NCI-H1092 treated with DMSO at 0.1 percent for 48 hours (cell line): ENCODE results near the gene KRTAP3-3.
"Not testable (repeated sequence)": the region's sequence is repeated elsewhere in the genome, so short reads cannot be mapped to it uniquely, and the experiment has no call there.

Experiments
- DNase-seq: peaks from one replicate; lab custom pipeline; 2025; lab: John Stamatoyannopoulos, UW

The KRTAP3-3 gene

GRCh38 chr17:41004397-41004796, 10.4 kb upstream of the KRTAP3-3 start:
- no peak for DNase-seq

- no peak for DNase-seq
Observed at GRCh38 chr17:41003926-41004325, 10.0 kb upstream of the KRTAP3-3 start.

- DNase-seq, result no peak
Observed at GRCh38 chr17:41002814-41003213, 8.8 kb upstream of the KRTAP3-3 start.

DNA sequence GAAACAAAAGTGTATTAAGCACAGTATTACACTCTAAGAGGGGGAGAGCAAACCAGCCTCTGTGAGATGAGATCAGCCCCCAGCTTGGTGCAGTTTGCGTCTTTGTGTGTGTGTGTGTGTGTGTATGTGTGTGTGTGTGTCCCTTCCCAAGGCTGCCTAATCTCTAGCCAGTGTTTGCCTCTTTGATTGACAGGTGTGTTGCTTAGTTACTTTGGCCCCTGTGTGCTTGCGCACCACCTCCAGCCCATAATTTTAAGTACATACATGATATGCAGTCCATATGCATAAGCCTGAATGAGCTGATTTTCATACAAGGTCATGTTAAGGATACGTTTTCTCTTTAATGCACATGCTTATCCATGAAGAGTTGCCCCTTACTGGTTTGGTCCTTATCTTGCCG, 7.8 kb upstream of the KRTAP3-3 start:
- no peak for DNase-seq

DNA sequence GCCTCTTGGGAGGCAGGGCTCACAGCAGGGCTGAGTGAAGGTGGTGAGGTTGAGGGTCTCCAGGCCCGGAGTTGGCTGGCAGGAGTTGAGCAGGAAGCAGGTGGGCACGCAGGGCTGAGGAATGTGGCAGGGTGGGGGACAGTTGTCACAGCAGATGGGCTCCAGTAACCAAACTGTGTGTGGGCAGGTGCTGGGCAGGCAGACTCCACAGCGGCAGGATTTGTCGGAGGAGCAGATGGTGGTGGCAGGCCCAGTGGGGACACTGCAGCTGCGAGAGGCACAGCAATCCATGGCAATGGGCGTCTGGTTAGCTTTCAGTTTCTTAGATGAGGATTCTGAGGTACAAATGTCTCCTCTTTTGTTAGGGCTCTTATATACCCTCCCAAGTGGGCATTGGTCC, 5.6 kb upstream of the KRTAP3-3 start, which contains the start of gene KRTAP3-2:
Gene KRTAP3-2 (minus strand): TSS at position 344 of the 400 bp plus-strand sequence. CDS start 53 bp downstream, at position 291.
- not testable (repeated sequence) for DNase-seq

GRCh38 chr17:40997361-40997760, 3.4 kb upstream of the KRTAP3-3 start:
- DNase-seq, result no peak

GRCh38 chr17:40996829-40997228, 2.9 kb upstream of the KRTAP3-3 start:
- DNase-seq, result no peak

GRCh38 chr17:40995116-40995515, 1.2 kb upstream of the KRTAP3-3 start:
- no peak for DNase-seq

- no peak for DNase-seq
Observed at GRCh38 chr17:40993084-40993483, 880 bp downstream of the KRTAP3-3 start.

- no peak for DNase-seq
Observed at GRCh38 chr17:40992666-40993065, 1.3 kb downstream of the KRTAP3-3 start.

DNA sequence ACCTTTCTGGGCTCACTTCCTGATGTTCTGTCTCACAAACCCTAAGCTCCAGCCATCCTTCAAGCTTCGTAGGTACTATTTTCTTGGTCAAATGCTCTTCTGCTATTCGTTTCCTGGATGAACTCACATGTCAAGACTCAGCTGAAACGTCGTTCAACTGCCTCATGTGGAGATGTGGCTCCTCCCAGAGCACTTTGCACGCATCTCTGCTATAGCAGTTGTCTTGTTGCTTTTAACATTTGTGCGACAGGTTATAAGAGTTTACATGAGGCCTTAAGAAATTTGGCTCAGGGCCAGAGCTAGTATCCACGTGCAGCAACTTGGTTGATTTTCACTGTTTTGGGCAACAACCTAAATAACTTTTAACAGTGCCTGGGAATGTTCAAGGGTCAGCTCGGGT, 7.0 kb downstream of the KRTAP3-3 start:
- DNase-seq, result no peak

GRCh38 chr17:40984226-40984625, 9.7 kb downstream of the KRTAP3-3 start, which contains the start of gene KRT40:
KRT40 (minus strand) TSS chr17:40984326; CDS start chr17:40984273, 53 bp downstream.
- DNase-seq, result no peak

GRCh38 chr17:40981115-40981514, 12.8 kb downstream of the KRTAP3-3 start:
- no peak for DNase-seq

GRCh38 chr17:40980596-40980995, 13.4 kb downstream of the KRTAP3-3 start:
- DNase-seq, result no peak

GRCh38 chr17:40980117-40980516, 13.8 kb downstream of the KRTAP3-3 start:
- DNase-seq, result no peak

DNA sequence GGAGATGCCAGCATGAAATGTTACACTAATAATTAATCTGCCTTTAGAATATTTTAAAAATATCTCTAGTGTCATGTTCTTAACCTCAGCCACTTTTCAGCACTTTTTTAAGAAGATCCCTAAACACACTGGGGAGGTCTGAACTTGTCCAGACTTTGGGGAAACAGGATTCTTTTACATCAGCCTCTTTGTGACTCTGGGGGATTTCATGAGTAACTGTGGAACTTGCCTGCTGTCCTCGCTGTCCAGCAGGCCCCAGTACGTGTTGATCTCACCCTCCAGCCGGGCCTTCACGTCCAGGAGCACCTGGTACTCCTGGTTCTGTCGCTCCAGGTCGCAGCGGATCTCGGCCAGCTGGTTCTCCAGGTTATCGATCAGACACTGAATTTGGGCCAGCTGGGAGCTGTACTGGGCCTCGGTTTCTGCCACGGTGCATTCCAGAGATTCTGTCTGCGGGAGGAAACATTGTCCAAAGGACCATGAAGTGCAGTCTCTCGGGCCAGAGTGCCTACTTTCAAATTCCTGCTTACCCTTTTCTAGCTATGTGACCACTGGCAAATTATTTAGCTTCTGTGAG, 15.3 kb downstream of the KRTAP3-3 start:
- DNase-seq, result no peak

DNA sequence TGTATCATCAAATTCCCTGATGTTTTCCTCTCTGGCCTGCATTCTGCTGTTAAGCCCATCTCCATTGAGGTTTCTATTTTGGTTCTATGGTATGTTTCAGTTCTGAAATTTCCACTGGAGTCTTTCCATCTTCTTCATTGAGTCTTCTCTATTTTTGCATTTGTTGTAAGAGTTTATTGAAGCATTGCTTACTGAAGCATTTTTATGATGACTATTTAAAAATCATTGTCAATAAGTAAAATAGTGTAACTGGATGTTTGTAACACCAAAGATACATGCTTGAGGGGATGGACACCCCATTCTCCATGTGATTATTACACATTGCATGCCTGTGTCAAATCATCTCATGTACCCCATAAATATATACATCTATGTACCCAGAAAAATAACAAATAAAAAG, 18.4 kb downstream of the KRTAP3-3 start:
- no peak for DNase-seq

- no peak for DNase-seq
Observed at GRCh38 chr17:40974366-40974765, 19.6 kb downstream of the KRTAP3-3 start.

DNA sequence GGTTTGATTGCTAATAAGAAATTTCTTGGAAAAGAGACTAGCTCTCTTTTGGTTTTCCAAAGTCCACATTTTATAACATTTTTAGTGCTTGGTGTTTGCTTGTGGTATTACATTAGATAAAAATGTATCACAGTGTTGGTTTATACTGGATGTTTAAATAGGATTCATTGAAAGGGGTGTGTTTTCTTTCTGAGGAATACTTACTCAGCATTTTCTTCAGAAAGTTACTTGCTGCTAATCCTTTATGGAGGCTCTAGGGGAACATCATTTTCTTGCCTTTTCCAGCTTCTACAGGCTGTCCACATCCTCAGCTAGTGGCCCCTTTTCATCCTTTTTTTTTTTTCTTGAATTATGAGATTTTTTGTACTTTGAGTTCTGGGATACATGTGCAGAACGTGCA, 26.4 kb downstream of the KRTAP3-3 start:
- DNase-seq, result no peak

DNA sequence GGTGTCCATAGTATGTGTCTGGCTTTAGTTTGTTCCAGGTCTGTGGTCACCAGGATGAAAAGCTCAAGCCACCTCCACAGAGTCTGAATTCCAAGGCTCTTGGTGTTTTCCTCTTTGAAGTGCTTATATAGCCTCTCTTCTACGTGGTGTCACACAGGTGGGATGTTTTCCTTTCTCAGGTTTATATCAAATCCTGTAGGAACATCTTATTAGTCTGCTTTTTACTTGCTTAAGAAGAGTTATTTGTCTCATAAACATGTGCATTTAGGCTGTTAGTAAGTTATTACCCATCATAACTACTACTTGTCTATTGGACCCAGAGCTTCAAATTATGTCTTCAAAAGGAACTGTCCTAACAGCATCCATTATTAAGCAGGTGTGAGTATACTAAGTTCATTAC, 27.1 kb downstream of the KRTAP3-3 start, which contains the start of gene KRT39:
Gene KRT39 (minus strand): TSS at position 101 of the 400 bp plus-strand sequence. CDS start 92 bp downstream, at position 9.
- no peak for DNase-seq

- DNase-seq, result no peak
Observed at GRCh38 chr17:40963838-40964237, 30.1 kb downstream of the KRTAP3-3 start.

DNA sequence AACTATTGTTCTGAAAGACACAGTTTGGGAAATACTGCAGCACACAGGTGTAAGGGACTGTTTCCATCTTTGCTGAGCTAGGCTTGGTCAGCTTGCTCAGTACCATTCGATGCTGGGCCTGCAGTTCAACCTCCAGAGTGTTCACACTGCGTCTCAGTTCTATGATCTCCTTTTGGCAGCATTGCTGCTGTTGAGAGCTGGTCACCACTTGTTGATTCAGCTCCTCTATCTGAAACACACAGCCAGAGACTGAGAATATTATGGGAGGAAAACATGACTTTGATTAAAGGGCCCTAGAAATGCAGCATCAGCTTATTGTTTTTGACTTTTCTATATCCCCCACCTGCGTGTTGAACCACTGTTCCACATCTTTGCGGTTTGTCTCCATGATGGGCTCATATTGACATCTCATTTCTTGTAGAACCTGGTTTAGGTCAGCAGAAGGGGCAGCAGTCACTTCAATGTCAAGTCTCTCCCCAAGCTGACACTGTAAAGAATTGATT, 31.9 kb downstream of the KRTAP3-3 start:
- no peak for DNase-seq

DNA sequence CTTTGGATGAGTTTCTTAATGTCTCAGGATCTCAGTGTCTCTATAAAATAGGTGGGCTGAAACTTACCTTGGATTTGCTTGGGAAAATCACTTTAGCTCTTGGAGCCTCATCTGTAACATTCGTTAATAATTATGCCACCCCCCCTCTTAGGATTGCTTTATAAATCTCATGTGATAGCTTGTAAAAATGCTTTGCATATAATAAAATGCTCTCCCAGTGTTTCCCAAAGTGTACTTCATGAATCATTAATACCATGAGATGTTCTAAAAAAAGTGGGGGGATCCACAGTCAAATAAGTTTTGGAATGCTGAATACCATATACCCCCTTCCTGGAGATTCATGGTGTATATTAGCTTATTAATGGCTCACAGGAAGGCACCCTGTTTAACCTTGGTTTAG, 32.4 kb downstream of the KRTAP3-3 start:
- no peak for DNase-seq

- DNase-seq, result no peak
Observed at GRCh38 chr17:40960144-40960543, 33.8 kb downstream of the KRTAP3-3 start.
